Peyer's patch (tissue), 4 donors: ENCODE data around the gene FCGBP. TPM values are rescaled to one million over a fixed set of nuclear protein-coding genes. Genes with fewer than 3 reads are reported as not detected.

Source experiments
- DNase-seq, 3 donors: peaks; one replicate each; pipeline ENCODE4 v3.0.0-alpha.2; 2017 to 2019
- H3K27ac ChIP-seq, 4 donors: fragments of 200-600 bp; sonication (generic); one replicate each; pipeline ENCODE4 v1.5.1; 2016 to 2019
- H3K27me3 ChIP-seq, 2 donors: fragments of 200-600 bp; sonication (generic); one replicate each; pipeline ENCODE4 v1.5.1; 2019
- H3K36me3 ChIP-seq, 3 donors: fragments of 200-600 bp; sonication (generic); one replicate each; pipeline ENCODE4 v1.5.1; 2016 to 2019
- H3K4me1 ChIP-seq, 4 donors: fragments of 200-600 bp; sonication (generic); one replicate each; pipeline ENCODE4 v1.5.1; 2016 to 2019
- H3K4me3 ChIP-seq, 4 donors: fragments of 200-600 bp; sonication (generic); 1 replicate in 3 of 4; 2 replicates in 1 of 4; pipeline ENCODE4 v1.5.1; 2016 to 2019; ENCODE audit warnings: mild to moderate bottlenecking in 1 of 4
- H3K9me3 ChIP-seq, 4 donors: fragments of 200-600 bp; sonication (generic); one replicate each; pipeline ENCODE4 v1.5.1; 2016 to 2019; ENCODE audit warnings: mild to moderate bottlenecking in 1 of 4
- CTCF ChIP-seq, 6 experiments: fragments of 450-650 bp in 4 of 6; fragments of 200-600 bp in 2 of 6; sonication (generic) in 1 of 6; IDR thresholded peaks; one replicate each; pipeline ENCODE4 v1.5.1; 2017 to 2019; ENCODE audit warnings: antibody characterized with exemption in 6 of 6, mild to moderate bottlenecking in 3 of 6, moderate library complexity in 1 of 6
- POLR2A ChIP-seq, 2 donors: fragments of 450-650 bp; IDR thresholded peaks; one replicate each; pipeline ENCODE4 v1.5.1; 2017; ENCODE audit warnings: antibody characterized with exemption in 2 of 2, mild to moderate bottlenecking in 2 of 2, moderate library complexity in 2 of 2
- total RNA-seq, 4 donors: library from RNA; depleted of rRNA; stranded (reverse); fragments of >200 nt; gene quantifications; one replicate each; pipeline ENCODE4 v1.1.0, GENCODE V29; 2016

The FCGBP gene
- 1,000 to 10,000 TPM in 3 of 4 donors, 100 to 1,000 TPM in 1; 563 to 4,025 (median 1,224) TPM for total RNA-seq

GRCh38 chr19:39934584-39935363 lies at the start of gene FCGBP:
Gene FCGBP (minus strand): TSS chr19:39934634.
- peak within 1 kb of the TSS in 2 of 4 donors; percentile 8 to 28 for H3K4me3 ChIP-seq
- peaks cover 0 to 23% (median 10%) of the 10 kb centered on the region in 4 donors for H3K4me1 ChIP-seq
- H3K27ac ChIP-seq, result peak within 1 kb of the TSS in 3 of 4 donors; percentile 7 to 54 (median 31)
- H3K27me3 ChIP-seq, result no peaks in the 10 kb centered on the region
- no peaks in the 10 kb centered on the region for H3K9me3 ChIP-seq
- no peaks in the 10 kb centered on the region for H3K36me3 ChIP-seq
- peak; percentile 42 to 61 for TF ChIP-seq POLR2A (IDR thresholded peaks at IDR 0.05)
- TF ChIP-seq CTCF (IDR thresholded peaks at IDR 0.05), result no peak
- peak in 2 of 3 donors; percentile 88 to 90 for DNase-seq

- peaks cover 0 to 45% (median 0%) of the 10 kb centered on the region in 3 donors for H3K36me3 ChIP-seq
- no peak overlapping the region for H3K27ac ChIP-seq
- no peaks in the 10 kb centered on the region for H3K27me3 ChIP-seq
- H3K4me1 ChIP-seq, result no peaks in the 10 kb centered on the region
- peaks cover 0 to 12% (median 0%) of the 10 kb centered on the region in 4 donors for H3K9me3 ChIP-seq
- TF ChIP-seq POLR2A (IDR thresholded peaks at IDR 0.05) (no peak), CTCF (IDR thresholded peaks at IDR 0.05) (no peak)
- DNase-seq, result no peak
- H3K4me3 ChIP-seq, result no peak overlapping the region
These were observed 49.4 kb upstream of the FCGBP start for GRCh38 chr19:39983695-39984300.

GRCh38 chr19:39982883-39983282 lies 48.4 kb upstream of the FCGBP start:
- H3K4me3 ChIP-seq, result no peak overlapping the region
- no peak for DNase-seq
- TF ChIP-seq CTCF (IDR thresholded peaks at IDR 0.05) (no peak), POLR2A (IDR thresholded peaks at IDR 0.05) (no peak)
- H3K9me3 ChIP-seq, result peaks cover 0 to 12% (median 0%) of the 10 kb centered on the region in 4 donors
- H3K27me3 ChIP-seq, result no peaks in the 10 kb centered on the region
- peaks cover 0 to 55% (median 0%) of the 10 kb centered on the region in 3 donors for H3K36me3 ChIP-seq
- H3K4me1 ChIP-seq, result no peaks in the 10 kb centered on the region
- H3K27ac ChIP-seq, result no peak overlapping the region

- Histone ChIP-seq H3K9me3 (no peaks in the 10 kb centered on the region), H3K27me3 (no peaks in the 10 kb centered on the region), H3K27ac (no peak overlapping the region), H3K4me1 (peaks cover 0 to 16% (median 6%) of the 10 kb centered on the region in 4 donors), H3K4me3 (no peak overlapping the region), H3K36me3 (peaks cover 0 to 62% (median 0%) of the 10 kb centered on the region in 3 donors)
- TF ChIP-seq POLR2A (IDR thresholded peaks at IDR 0.05) (no peak), CTCF (IDR thresholded peaks at IDR 0.05) (no peak)
- no peak for DNase-seq
These were observed 40.1 kb upstream of the FCGBP start for GRCh38 chr19:39974377-39975155.

GRCh38 chr19:39971380-39972035 lies 37.1 kb upstream of the FCGBP start:
- no peaks in the 10 kb centered on the region for H3K9me3 ChIP-seq
- TF ChIP-seq POLR2A (IDR thresholded peaks at IDR 0.05) (no peak), CTCF (IDR thresholded peaks at IDR 0.05) (no peak)
- no peak for DNase-seq
- H3K36me3 ChIP-seq, result peaks cover 0 to 35% (median 0%) of the 10 kb centered on the region in 3 donors
- peaks cover 0 to 20% (median 9%) of the 10 kb centered on the region in 4 donors for H3K4me1 ChIP-seq
- peak overlapping the region; percentile 63 to 94 (median 90) for H3K27ac ChIP-seq
- H3K4me3 ChIP-seq, result peak overlapping the region; percentile 60 to 84 (median 68)
- no peaks in the 10 kb centered on the region for H3K27me3 ChIP-seq
